Endodermal cell (in vitro differentiated cells): ENCODE data around the gene HENMT1. TPM values are rescaled to one million over a fixed set of nuclear protein-coding genes. Genes with fewer than 3 reads are reported as not detected.

ENCODE experiments used
- DNase-seq: peaks from one replicate; pipeline ENCODE4 v3.0.0-alpha.2; 2017
- H3K27ac ChIP-seq: 2 replicates; pipeline ENCODE4 v1.5.1; 2013; ENCODE audit warnings: mild to moderate bottlenecking, low read depth, low read length, moderate library complexity
- H3K27me3 ChIP-seq: 2 replicates; pipeline ENCODE4 v1.6.1; 2013; ENCODE audit warnings: mild to moderate bottlenecking, low read length, moderate library complexity; ENCODE audit not compliant: insufficient read depth, control insufficient read depth, poor library complexity, severe bottlenecking
- H3K36me3 ChIP-seq: 2 replicates; pipeline ENCODE4 v1.7.0; 2013; ENCODE audit warnings: mild to moderate bottlenecking, low read length, moderate library complexity; ENCODE audit not compliant: control insufficient read depth, insufficient read depth
- H3K4me1 ChIP-seq: one replicate; pipeline ENCODE4 v1.7.0; 2013; ENCODE audit warnings: low read length; ENCODE audit not compliant: control insufficient read depth, insufficient read depth
- H3K4me3 ChIP-seq: 2 replicates; pipeline ENCODE4 v1.5.1; 2013; ENCODE audit warnings: mild to moderate bottlenecking, low read length, moderate library complexity
- H3K9ac ChIP-seq: 2 replicates; pipeline ENCODE4 v1.6.1; 2013; ENCODE audit warnings: mild to moderate bottlenecking, low read length, moderate library complexity; ENCODE audit not compliant: poor library complexity, severe bottlenecking; ENCODE audit errors: extremely low read depth
- H3K9me3 ChIP-seq: 2 replicates; pipeline ENCODE4 v1.6.1; 2013; ENCODE audit warnings: mild to moderate bottlenecking, low read length, moderate library complexity; ENCODE audit not compliant: control insufficient read depth
- H3K27ac Mint-ChIP-seq: 2 replicates; pipeline ENCODE4 v1.8.0; 2020; ENCODE audit warnings: mixed read lengths
- H3K27me3 Mint-ChIP-seq: 2 replicates; pipeline ENCODE4 v1.8.0; 2021; ENCODE audit warnings: mild to moderate bottlenecking, mixed read lengths; ENCODE audit not compliant: insufficient read depth
- H3K36me3 Mint-ChIP-seq: 2 replicates; pipeline ENCODE4 v1.8.0; 2020; ENCODE audit warnings: low read depth, mixed read lengths
- H3K4me1 Mint-ChIP-seq: 2 replicates; pipeline ENCODE4 v1.8.0; 2020; ENCODE audit warnings: mixed read lengths
- H3K4me3 Mint-ChIP-seq: 2 replicates; pipeline ENCODE4 v1.8.0; 2020; ENCODE audit warnings: mild to moderate bottlenecking, moderate library complexity, mixed read lengths
- H3K9me3 Mint-ChIP-seq: 2 replicates; pipeline ENCODE4 v1.8.0; 2020; ENCODE audit warnings: mild to moderate bottlenecking, mixed read lengths
- CTCF ChIP-seq: fragments of 200-600 bp; sonication (generic); conservative IDR thresholded peaks from 2 replicates; pipeline ENCODE4 v1.5.0; 2021; ENCODE audit warnings: antibody characterized with exemption, mild to moderate bottlenecking
- WGBS, 2 experiments: methylation state at CpG; one replicate each; pipeline versions ENCODE4 v1.1.5 to v1.1.7; 2013; ENCODE audit warnings: missing lambda C conversion rate in 2 of 2, mixed read lengths in 1 of 2; ENCODE audit not compliant: insufficient coverage in 1 of 2, insufficient read length in 1 of 2; 5-methylcytosine and 5-hydroxymethylcytosine counted together
- total RNA-seq, 2 donors: library from RNA; stranded (reverse); fragmentation: NEBNext Ultra II Directional in 1 of 2; extraction: Animal tissue kit (Norgen Biotek cat#: 25700) in 1 of 2; gene quantifications; 2 replicates in 1 of 2; 3 replicates in 1 of 2; pipeline ENCODE4 v1.2.1, GENCODE V29; 2021

The HENMT1 gene
- total RNA-seq, 2 donors from 2014 or later: 4.3 to 7.4 TPM

- Histone ChIP-seq H3K27me3 (peaks cover 26% of the 10 kb centered on the region), H3K9ac (no peak overlapping the region), H3K36me3 (no peaks in the 10 kb centered on the region), H3K4me1 (no peaks in the 10 kb centered on the region), H3K4me3 (no peak overlapping the region), H3K27ac (no peak overlapping the region), H3K9me3 (peaks cover 7% of the 10 kb centered on the region)
- no peak overlapping the region for H3K27ac Mint-ChIP-seq
- DNase-seq: no peak
- peaks cover 26% of the 10 kb centered on the region for H3K27me3 Mint-ChIP-seq
- 93% methylated on average over 2 of the region's 2 CpGs; no CpG with 5 or more reads in 1 of the 2 experiments for WGBS, 2 experiments
- H3K36me3 Mint-ChIP-seq: no peaks in the 10 kb centered on the region
- no peak overlapping the region for H3K4me3 Mint-ChIP-seq
- H3K9me3 Mint-ChIP-seq: peaks cover 10% of the 10 kb centered on the region
- no peaks in the 10 kb centered on the region for H3K4me1 Mint-ChIP-seq
- TF ChIP-seq CTCF: no peak
Measured at GRCh38 chr1:108663074-108663473, 2.2 kb upstream of the HENMT1 start.

- H3K27me3 ChIP-seq: peaks cover 14% of the 10 kb centered on the region
- WGBS, 2 experiments: 91 to 100% methylated on average over 1 to 4 of the region's 5 CpGs
- no peak overlapping the region for H3K9ac ChIP-seq
- H3K36me3 ChIP-seq: no peaks in the 10 kb centered on the region
- H3K9me3 ChIP-seq: peaks cover 7% of the 10 kb centered on the region
- H3K4me3 ChIP-seq: no peak overlapping the region
- Mint-ChIP-seq H3K36me3 (no peaks in the 10 kb centered on the region), H3K4me1 (no peaks in the 10 kb centered on the region), H3K4me3 (no peak overlapping the region), H3K9me3 (peaks cover 4% of the 10 kb centered on the region), H3K27ac (no peak overlapping the region), H3K27me3 (peaks cover 15% of the 10 kb centered on the region)
- no peak for TF ChIP-seq CTCF
- H3K27ac ChIP-seq: no peak overlapping the region
- no peaks in the 10 kb centered on the region for H3K4me1 ChIP-seq
- DNase-seq: no peak
Measured at GRCh38 chr1:108657356-108658080, 3.4 kb downstream of the HENMT1 start.

GRCh38 chr1:108653431-108654105 lies 7.3 kb downstream of the HENMT1 start:
- H3K36me3 ChIP-seq: no peaks in the 10 kb centered on the region
- H3K27me3 Mint-ChIP-seq: no peaks in the 10 kb centered on the region
- no peaks in the 10 kb centered on the region for H3K27me3 ChIP-seq
- no peaks in the 10 kb centered on the region for H3K9me3 Mint-ChIP-seq
- no peak for TF ChIP-seq CTCF
- no peak overlapping the region for H3K9ac ChIP-seq
- no peaks in the 10 kb centered on the region for H3K4me1 Mint-ChIP-seq
- H3K27ac ChIP-seq: no peak overlapping the region
- H3K4me1 ChIP-seq: no peaks in the 10 kb centered on the region
- no peak overlapping the region for H3K4me3 ChIP-seq
- H3K36me3 Mint-ChIP-seq: peaks cover 4% of the 10 kb centered on the region
- WGBS, 2 experiments: 80 to 90% methylated on average over 2 of the region's 2 CpGs
- no peak overlapping the region for H3K4me3 Mint-ChIP-seq
- no peak overlapping the region for H3K27ac Mint-ChIP-seq
- DNase-seq: no peak
- no peaks in the 10 kb centered on the region for H3K9me3 ChIP-seq
